Measurements from ENCODE around the gene FKBP3. TPM values are rescaled to one million over a fixed set of nuclear protein-coding genes. Genes with fewer than 3 reads are reported as not detected.
"Not testable (repeated sequence)": the region's sequence is repeated elsewhere in the genome, so short reads cannot be mapped to it uniquely, and the experiment has no call there.

FKBP3 gene
- total RNA-seq, 1 donor from 2014 or later = 44.7 TPM

- Histone ChIP-seq H3K27me3 (ENCODE audit: control insufficient read depth, insufficient read depth, low read length) (no peaks in the 10 kb centered on the region), H3K4me3 (ENCODE audit: low read depth, low read length) (no peak overlapping the region), H3K36me3 (ENCODE audit: control insufficient read depth, insufficient read depth, low read length) (no peaks in the 10 kb centered on the region)
- no peak for DNase-seq (ENCODE audit: low read depth)
- no peak for TF ChIP-seq CTCF (IDR thresholded peaks at IDR 0.05; ENCODE audit: insufficient read depth, low read length, poor library complexity, severe bottlenecking)
Measured at GRCh38 chr14:45156067-45156466, 21.8 kb upstream of the FKBP3 start.

GRCh38 chr14:45150386-45150890, 16.2 kb upstream of the FKBP3 start:
- Histone ChIP-seq H3K4me3 (ENCODE audit: low read depth, low read length) (no peak overlapping the region), H3K36me3 (ENCODE audit: control insufficient read depth, insufficient read depth, low read length) (no peaks in the 10 kb centered on the region), H3K27me3 (ENCODE audit: control insufficient read depth, insufficient read depth, low read length) (no peaks in the 10 kb centered on the region)
- no peak for DNase-seq (ENCODE audit: low read depth)
- no peak for TF ChIP-seq CTCF (IDR thresholded peaks at IDR 0.05; ENCODE audit: insufficient read depth, low read length, poor library complexity, severe bottlenecking)

GRCh38 chr14:45149602-45150001, 15.3 kb upstream of the FKBP3 start:
- no peaks in the 10 kb centered on the region for H3K27me3 ChIP-seq (ENCODE audit: control insufficient read depth, insufficient read depth, low read length)
- no peak overlapping the region for H3K4me3 ChIP-seq (ENCODE audit: low read depth, low read length)
- DNase-seq (ENCODE audit: low read depth) = no peak
- TF ChIP-seq CTCF (IDR thresholded peaks at IDR 0.05; ENCODE audit: insufficient read depth, low read length, poor library complexity, severe bottlenecking) = no peak
- H3K36me3 ChIP-seq (ENCODE audit: control insufficient read depth, insufficient read depth, low read length) = no peaks in the 10 kb centered on the region

GRCh38 chr14:45145214-45145613, 10.9 kb upstream of the FKBP3 start:
- DNase-seq (ENCODE audit: low read depth) = no peak
- Histone ChIP-seq H3K4me3 (ENCODE audit: low read depth, low read length) (no peak overlapping the region), H3K27me3 (ENCODE audit: control insufficient read depth, insufficient read depth, low read length) (no peaks in the 10 kb centered on the region), H3K36me3 (ENCODE audit: control insufficient read depth, insufficient read depth, low read length) (peaks cover 1% of the 10 kb centered on the region)
- no peak for TF ChIP-seq CTCF (IDR thresholded peaks at IDR 0.05; ENCODE audit: insufficient read depth, low read length, poor library complexity, severe bottlenecking)

- no peaks in the 10 kb centered on the region for H3K27me3 ChIP-seq (ENCODE audit: control insufficient read depth, insufficient read depth, low read length)
- DNase-seq (ENCODE audit: low read depth) = no peak
- peaks cover 1% of the 10 kb centered on the region for H3K36me3 ChIP-seq (ENCODE audit: control insufficient read depth, insufficient read depth, low read length)
- TF ChIP-seq CTCF (IDR thresholded peaks at IDR 0.05; ENCODE audit: insufficient read depth, low read length, poor library complexity, severe bottlenecking) = no peak
- no peak overlapping the region for H3K4me3 ChIP-seq (ENCODE audit: low read depth, low read length)
Measured at GRCh38 chr14:45144658-45145057, 10.4 kb upstream of the FKBP3 start.

- not testable (repeated sequence) for H3K27me3 ChIP-seq (ENCODE audit: control insufficient read depth, insufficient read depth, low read length); H3K36me3 ChIP-seq (ENCODE audit: control insufficient read depth, insufficient read depth, low read length); H3K4me3 ChIP-seq (ENCODE audit: low read depth, low read length); DNase-seq (ENCODE audit: low read depth)
Measured at GRCh38 chr14:45142083-45142482, 7.8 kb upstream of the FKBP3 start.
